GM18951 (cell line): ENCODE results near the gene MUC4.
"Not testable (repeated sequence)": the region's sequence is repeated elsewhere in the genome, so short reads cannot be mapped to it uniquely, and the experiment has no call there.

Experiments used
- POLR2A ChIP-seq: IDR thresholded peaks from 4 replicates; pipeline ENCODE4 v1.6.1; 2011; ENCODE audit warnings: mild to moderate bottlenecking; ENCODE audit not compliant: insufficient read length, insufficient read depth; ENCODE audit errors: extremely low read depth
- in situ Hi-C: fragments of 300-500 bp; cut with MboI; formaldehyde crosslinking; loops from one replicate; pipeline ENCODE4 v1.12.0; 2022; ENCODE audit warnings: low sequenced_read_pairs, mixed read lengths, inconsistent platforms; ENCODE audit not compliant: unreplicated experiment

MUC4 gene

GRCh38 chr3:195717852-195718476 lies 93.8 kb downstream of the MUC4 start:
- in situ Hi-C loops = loop anchor here (5.0 kb wide), 1 partner anchor 101 kb away; no protein-coding TSS in a partner anchor
- no peak for TF ChIP-seq POLR2A

- no peak for TF ChIP-seq POLR2A
- in situ Hi-C loops = loop anchor here (5.0 kb wide), 1 partner anchor 100 kb away; no protein-coding TSS in a partner anchor
Observed at GRCh38 chr3:195717416-195717815, 94.3 kb downstream of the MUC4 start.

GRCh38 chr3:195715583-195716266 lies 96.0 kb downstream of the MUC4 start:
- in situ Hi-C loops = loop anchor here (5.0 kb wide), 1 partner anchor 98 kb away; no protein-coding TSS in a partner anchor
- TF ChIP-seq POLR2A = no peak

GRCh38 chr3:195715134-195715533 lies 96.6 kb downstream of the MUC4 start:
- in situ Hi-C loops = loop anchor here (5.0 kb wide), 1 partner anchor 98 kb away; no protein-coding TSS in a partner anchor

GRCh38 chr3:195714380-195715011 lies 97.2 kb downstream of the MUC4 start:
- TF ChIP-seq POLR2A = no peak
- in situ Hi-C loops = loop anchor here (5.0 kb wide), 1 partner anchor 97 kb away; no protein-coding TSS in a partner anchor

More at GRCh38 chr3:195715134-195715533, 96.6 kb downstream of the MUC4 start:
- no peak for TF ChIP-seq POLR2A

- in situ Hi-C loops = not testable (repeated sequence)
Observed at GRCh38 chr3:195713150-195713549, 98.6 kb downstream of the MUC4 start.

GRCh38 chr3:195712535-195712910 lies 99.2 kb downstream of the MUC4 start:
- in situ Hi-C loops = not testable (repeated sequence)

- in situ Hi-C loops = no loop called here
- no peak for TF ChIP-seq POLR2A
Observed at GRCh38 chr3:195711813-195712534, 99.8 kb downstream of the MUC4 start.

GRCh38 chr3:195711091-195711812 lies 100.5 kb downstream of the MUC4 start:
- in situ Hi-C loops = not testable (repeated sequence)

GRCh38 chr3:195710126-195710905 lies 101.4 kb downstream of the MUC4 start:
- in situ Hi-C loops = not testable (repeated sequence)

GRCh38 chr3:195709676-195710085 lies 102.0 kb downstream of the MUC4 start:
- in situ Hi-C loops = no loop called here
- no peak for TF ChIP-seq POLR2A
